ENCODE results near the gene LMO7. TPM values are rescaled to one million over a fixed set of nuclear protein-coding genes. Genes with fewer than 3 reads are reported as not detected.

LMO7 gene
- polyA plus RNA-seq, 1 experiment, result 149 TPM

DNA sequence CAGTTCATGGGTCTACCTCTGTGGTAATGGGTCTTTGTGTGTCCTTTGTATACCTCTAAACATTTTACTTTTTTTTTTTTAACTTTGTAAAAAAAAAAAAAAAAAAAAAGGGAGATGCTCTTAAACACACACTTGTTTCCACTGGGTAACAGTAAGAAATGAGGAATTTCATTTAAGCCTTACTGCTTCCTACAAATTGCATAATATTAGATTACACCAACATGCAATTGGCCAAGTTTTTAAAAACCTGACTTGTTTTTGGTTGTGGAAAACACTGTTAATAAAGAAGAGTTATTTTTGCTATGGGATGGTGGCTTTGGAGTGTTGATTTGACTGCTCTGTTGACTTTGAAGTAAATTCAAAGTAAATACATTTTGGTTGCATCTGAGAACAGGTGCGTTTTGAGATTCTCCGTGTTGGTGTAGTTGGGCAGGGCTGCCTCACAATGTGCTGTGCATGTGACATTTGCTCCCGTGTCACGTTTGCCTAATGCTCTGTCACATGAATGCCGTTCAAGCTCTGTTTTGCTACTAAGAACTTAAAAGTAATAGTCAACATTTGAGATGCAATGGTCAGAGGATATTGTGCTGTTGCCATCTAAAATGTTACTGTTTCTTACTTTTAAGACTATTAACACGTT, 202.4 kb downstream of the LMO7 start:
- no peak for DNase-seq (ENCODE audit: low read depth)
- POLR2A ChIA-PET, result no interaction called here
- CTCF ChIA-PET, result interaction anchor here (1.0 kb wide), 1 partner anchor 13 kb away, joined by 3 read pairs; no protein-coding TSS in a partner anchor
- Histone ChIP-seq H3K27me3 (ENCODE audit: control insufficient read depth, insufficient read depth, low read length) (no peaks in the 10 kb centered on the region), H3K4me3 (ENCODE audit: low read depth, low read length) (no peak overlapping the region), H3K36me3 (ENCODE audit: control insufficient read depth, insufficient read depth, low read length) (peaks cover 24% of the 10 kb centered on the region)
- no peak for TF ChIP-seq CTCF (IDR thresholded peaks at IDR 0.05; ENCODE audit: insufficient read depth, low read depth, low read length)

- DNase-seq (ENCODE audit: low read depth), result no peak
Measured at GRCh38 chr13:75839406-75839805, 203.3 kb downstream of the LMO7 start.

DNA sequence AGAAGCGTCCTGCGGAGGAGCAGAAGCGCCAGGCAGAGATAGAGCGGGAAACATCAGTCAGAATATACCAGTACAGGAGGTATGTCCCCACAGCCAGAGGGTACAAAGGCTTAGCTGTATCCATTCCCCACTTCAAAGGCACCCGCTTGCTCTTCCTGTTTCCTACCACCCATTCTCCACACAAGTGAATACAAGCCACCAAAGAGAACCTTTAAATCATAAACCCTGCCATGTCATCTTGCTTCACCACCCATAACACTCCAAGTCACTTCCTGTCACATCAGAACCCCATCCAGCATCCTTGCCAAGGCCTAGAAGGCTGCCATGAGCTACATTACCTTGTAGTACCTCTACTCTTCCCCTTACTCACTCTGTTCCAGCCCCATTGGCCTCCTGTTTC, 205.8 kb downstream of the LMO7 start:
- H3K36me3 ChIP-seq (ENCODE audit: control insufficient read depth, insufficient read depth, low read length), result peaks cover 22% of the 10 kb centered on the region
- TF ChIP-seq CTCF (IDR thresholded peaks at IDR 0.05; ENCODE audit: insufficient read depth, low read depth, low read length), result no peak
- no peak for DNase-seq (ENCODE audit: low read depth)
- ChIA-PET POLR2A (interaction anchor here (0.6 kb wide), 1 partner anchor 1161 kb away, joined by 5 read pairs; no protein-coding TSS in a partner anchor), CTCF (interaction anchor here (1.1 kb wide), 1 partner anchor 146 kb away, joined by 3 read pairs; no protein-coding TSS in a partner anchor)
- no peaks in the 10 kb centered on the region for H3K27me3 ChIP-seq (ENCODE audit: control insufficient read depth, insufficient read depth, low read length)
- no peak overlapping the region for H3K4me3 ChIP-seq (ENCODE audit: low read depth, low read length)

More at GRCh38 chr13:75839406-75839805, 203.3 kb downstream of the LMO7 start:
- Histone ChIP-seq H3K36me3 (ENCODE audit: control insufficient read depth, insufficient read depth, low read length) (peaks cover 24% of the 10 kb centered on the region), H3K4me3 (ENCODE audit: low read depth, low read length) (no peak overlapping the region), H3K27me3 (ENCODE audit: control insufficient read depth, insufficient read depth, low read length) (no peaks in the 10 kb centered on the region)
- POLR2A ChIA-PET, result no interaction called here
- CTCF ChIA-PET, result interaction anchor here (1.0 to 1.3 kb wide), 2 partner anchors 19 to 144 kb away, joined by 3 to 5 read pairs; no protein-coding TSS in a partner anchor
- TF ChIP-seq CTCF (IDR thresholded peaks at IDR 0.05; ENCODE audit: insufficient read depth, low read depth, low read length), result no peak

DNA sequence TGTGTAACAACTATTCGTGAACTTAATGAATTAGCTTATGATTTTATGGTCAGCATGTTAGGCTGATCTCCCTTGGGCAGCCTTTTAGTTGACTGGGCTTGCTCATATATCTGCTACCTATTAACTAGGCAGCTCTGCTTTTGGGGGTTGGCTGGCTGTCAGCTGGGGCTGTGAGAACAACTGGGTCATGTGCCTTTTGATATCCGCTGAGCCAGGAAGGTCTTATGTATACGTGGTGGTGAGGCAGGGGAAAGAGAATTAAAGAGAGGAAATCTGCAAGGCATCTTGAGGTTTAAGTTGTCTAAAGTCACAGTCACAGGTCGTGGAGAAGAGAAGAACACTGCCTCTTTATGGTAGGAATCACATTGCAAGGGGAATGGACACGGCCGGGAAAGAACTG, 206.9 kb downstream of the LMO7 start:
- CTCF ChIA-PET, result no interaction called here
- H3K36me3 ChIP-seq (ENCODE audit: control insufficient read depth, insufficient read depth, low read length), result peaks cover 21% of the 10 kb centered on the region
- no peak for TF ChIP-seq CTCF (IDR thresholded peaks at IDR 0.05; ENCODE audit: insufficient read depth, low read depth, low read length)

DNA sequence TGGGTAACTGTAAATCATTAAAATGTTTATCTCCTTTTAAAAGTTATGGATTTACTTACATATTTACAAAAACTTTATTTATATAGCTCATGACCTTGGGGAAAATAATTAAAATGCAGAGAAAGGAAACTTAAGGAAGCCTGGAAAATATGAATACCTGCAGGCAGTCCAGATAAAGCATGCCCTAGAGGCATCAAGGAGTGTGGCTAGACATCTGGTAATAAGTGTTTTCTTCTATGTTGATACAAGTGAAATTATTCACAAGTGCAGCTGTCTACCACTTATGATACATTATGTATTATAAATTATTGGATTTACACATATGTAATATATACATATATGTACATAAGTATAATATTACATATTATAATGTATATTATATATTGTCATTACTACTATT, 207.9 kb downstream of the LMO7 start:
- TF ChIP-seq CTCF (IDR thresholded peaks at IDR 0.05; ENCODE audit: insufficient read depth, low read depth, low read length), result no peak
- POLR2A ChIA-PET, result no interaction called here
- Histone ChIP-seq H3K36me3 (ENCODE audit: control insufficient read depth, insufficient read depth, low read length) (peaks cover 19% of the 10 kb centered on the region), H3K27me3 (ENCODE audit: control insufficient read depth, insufficient read depth, low read length) (no peaks in the 10 kb centered on the region), H3K4me3 (ENCODE audit: low read depth, low read length) (no peak overlapping the region)
- CTCF ChIA-PET, result interaction anchor here (0.8 to 1.0 kb wide), 2 partner anchors 11 to 149 kb away, joined by 3 to 4 read pairs; no protein-coding TSS in a partner anchor
- DNase-seq (ENCODE audit: low read depth), result no peak

More for the DNA sequence above, 206.9 kb downstream of the LMO7 start:
- H3K4me3 ChIP-seq (ENCODE audit: low read depth, low read length), result no peak overlapping the region
- DNase-seq (ENCODE audit: low read depth), result no peak
- POLR2A ChIA-PET, result no interaction called here
- H3K27me3 ChIP-seq (ENCODE audit: control insufficient read depth, insufficient read depth, low read length), result no peaks in the 10 kb centered on the region
